ENCODE measurements around the gene STAT3.
"Not testable (repeated sequence)": the region's sequence is repeated elsewhere in the genome, so short reads cannot be mapped to it uniquely, and the experiment has no call there.

The STAT3 gene

GRCh38 chr17:42276609-42277341 lies 111.5 kb downstream of the STAT3 start:
- no peak for DNase-seq (ENCODE audit: low read depth)

- DNase-seq (ENCODE audit: low read depth), result peak; percentile 53
Observed at GRCh38 chr17:42276359-42276608, 112.0 kb downstream of the STAT3 start, which contains the start of gene STAT5B. Gene STAT5B (minus strand): TSS chr17:42276391. CDS start chr17:42232127, 44,264 bp downstream.

GRCh38 chr17:42275527-42276358 lies 112.5 kb downstream of the STAT3 start:
- peak; percentile 19 for DNase-seq (ENCODE audit: low read depth)

- DNase-seq (ENCODE audit: low read depth), result no peak
Observed at GRCh38 chr17:42274812-42275526, 113.3 kb downstream of the STAT3 start.

- DNase-seq (ENCODE audit: low read depth), result no peak
Observed at GRCh38 chr17:42274253-42274542, 114.0 kb downstream of the STAT3 start.

- DNase-seq (ENCODE audit: low read depth), result no peak
Observed at GRCh38 chr17:42273474-42274252, 114.6 kb downstream of the STAT3 start.

GRCh38 chr17:42272162-42272907 lies 115.9 kb downstream of the STAT3 start:
- no peak for DNase-seq (ENCODE audit: low read depth)

GRCh38 chr17:42271779-42272035 lies 116.5 kb downstream of the STAT3 start:
- DNase-seq (ENCODE audit: low read depth), result no peak

GRCh38 chr17:42271006-42271778 lies 117.0 kb downstream of the STAT3 start:
- DNase-seq (ENCODE audit: low read depth), result no peak

- DNase-seq (ENCODE audit: low read depth), result no peak
Observed at GRCh38 chr17:42270596-42270995, 117.6 kb downstream of the STAT3 start.

GRCh38 chr17:42270170-42270535 lies 118.1 kb downstream of the STAT3 start:
- DNase-seq (ENCODE audit: low read depth), result no peak

- no peak for DNase-seq (ENCODE audit: low read depth)
Observed at GRCh38 chr17:42268236-42268635, 120.0 kb downstream of the STAT3 start.

- DNase-seq (ENCODE audit: low read depth), result no peak
Observed at GRCh38 chr17:42266918-42267766, 121.1 kb downstream of the STAT3 start.

GRCh38 chr17:42266462-42266861 lies 121.8 kb downstream of the STAT3 start:
- no peak for DNase-seq (ENCODE audit: low read depth)

GRCh38 chr17:42264366-42264765 lies 123.9 kb downstream of the STAT3 start:
- not testable (repeated sequence) for DNase-seq (ENCODE audit: low read depth)

Data from activated T-cell treated with anti-CD3 and anti-CD28 coated beads for 1 hour (primary cell).